CD4-positive, alpha-beta T cell (primary cell): ENCODE data around the gene KMT2B. TPM values are rescaled to one million over a fixed set of nuclear protein-coding genes. Genes with fewer than 3 reads are reported as not detected.

ENCODE experiments used
- ATAC-seq: fragments of 200-7000 bp; cut with Tn5 transposase; one replicate; pipeline ENCODE4 v1.10.0; 2022; ENCODE audit warnings: mild to moderate bottlenecking; ENCODE audit not compliant: poor library complexity
- CTCF ChIA-PET: fragments of 350-600 bp; sonication (Branson Sonifier 250); formaldehyde crosslinking; loops from one replicate; lab custom pipeline; 2021; ENCODE audit warnings: antibody characterized with exemption, inconsistent platforms; lab: Charles Lee
- POLR2A ChIA-PET: fragments of 350-600 bp; sonication (Branson Sonifier 250); formaldehyde crosslinking; loops from one replicate; lab custom pipeline; 2021; ENCODE audit warnings: antibody characterized with exemption, inconsistent platforms; lab: Charles Lee
- DNase-seq, 14 experiments: peaks; one replicate each; pipeline ENCODE4 v3.0.0-alpha.2; 2013 to 2020; ENCODE audit warnings: mixed read lengths in 2 of 14
- H3K27ac ChIP-seq, 2 donors: one replicate each; pipeline versions ENCODE4 v1.5.1 to v1.7.0; 2013; ENCODE audit warnings: low read length in 2 of 2, low read depth in 1 of 2, mild to moderate bottlenecking in 1 of 2
- H3K27me3 ChIP-seq, 2 experiments: 1 replicate in 1 of 2; 2 replicates in 1 of 2; pipeline versions ENCODE4 v1.6.1 to v1.7.0; 2013; ENCODE audit warnings: low read length in 2 of 2, control low read depth in 1 of 2, mild to moderate bottlenecking in 1 of 2, moderate library complexity in 1 of 2; ENCODE audit not compliant: insufficient read depth in 2 of 2, control insufficient read depth in 1 of 2
- H3K36me3 ChIP-seq: one replicate; pipeline ENCODE4 v1.6.1; 2013; ENCODE audit warnings: low read length, control low read depth; ENCODE audit not compliant: insufficient read depth
- H3K4me1 ChIP-seq: one replicate; pipeline ENCODE4 v1.6.1; 2013; ENCODE audit warnings: low read length, control low read depth; ENCODE audit not compliant: insufficient read depth
- H3K4me3 ChIP-seq: one replicate; pipeline ENCODE4 v1.5.1; 2013; ENCODE audit warnings: mild to moderate bottlenecking, low read length, moderate library complexity
- H3K9me3 ChIP-seq, 2 experiments: 1 replicate in 1 of 2; 2 replicates in 1 of 2; pipeline versions ENCODE4 v1.6.1 to v1.7.0; 2013; ENCODE audit warnings: low read length in 2 of 2, mild to moderate bottlenecking in 2 of 2, control low read depth in 1 of 2, moderate library complexity in 1 of 2; ENCODE audit not compliant: control insufficient read depth in 1 of 2, insufficient read depth in 1 of 2
- H3K27ac Mint-ChIP-seq: one replicate; pipeline ENCODE4 v1.8.0; 2020; ENCODE audit warnings: mixed read lengths
- H3K27me3 Mint-ChIP-seq: one replicate; pipeline ENCODE4 v1.8.0; 2021; ENCODE audit warnings: mixed read lengths
- H3K36me3 Mint-ChIP-seq: one replicate; pipeline ENCODE4 v1.8.0; 2021; ENCODE audit warnings: low read depth, mixed read lengths
- H3K4me1 Mint-ChIP-seq: one replicate; pipeline ENCODE4 v1.8.0; 2021; ENCODE audit warnings: low read depth, mixed read lengths
- H3K4me3 Mint-ChIP-seq: one replicate; pipeline ENCODE4 v1.8.0; 2020; ENCODE audit warnings: mild to moderate bottlenecking, mixed read lengths
- H3K9me3 Mint-ChIP-seq: one replicate; pipeline ENCODE4 v1.8.0; 2020; ENCODE audit warnings: mixed read lengths
- intact Hi-C, 2 experiments: fragments of 100-400 bp; cut with DNase I in 1 of 2; cut with micrococcal nuclease in 1 of 2; formaldehyde crosslinking; loops; one replicate each; pipeline versions ENCODE4 v1.15.1 to v1.9.0; 2023 to 2025; cut with DNase I, micrococcal nuclease
- total RNA-seq, 174 experiments: library from RNA in 2 of 174; stranded (reverse) in 2 of 174; gene quantifications; one replicate each; pipeline ENCODE4 v1.2.3 and lab custom pipeline; 2021 to 2026
- TF ChIP-seq, protein P1 (sequence below): fragments of 200-600 bp; IDR thresholded peaks from one replicate; pipeline ENCODE4 v1.8.0; 2022; ENCODE audit warnings: antibody characterized with exemption, mild to moderate bottlenecking

Gene KMT2B
- total RNA-seq, 2 experiments from 2014 or later: 59.4 to 59.7 TPM

DNA sequence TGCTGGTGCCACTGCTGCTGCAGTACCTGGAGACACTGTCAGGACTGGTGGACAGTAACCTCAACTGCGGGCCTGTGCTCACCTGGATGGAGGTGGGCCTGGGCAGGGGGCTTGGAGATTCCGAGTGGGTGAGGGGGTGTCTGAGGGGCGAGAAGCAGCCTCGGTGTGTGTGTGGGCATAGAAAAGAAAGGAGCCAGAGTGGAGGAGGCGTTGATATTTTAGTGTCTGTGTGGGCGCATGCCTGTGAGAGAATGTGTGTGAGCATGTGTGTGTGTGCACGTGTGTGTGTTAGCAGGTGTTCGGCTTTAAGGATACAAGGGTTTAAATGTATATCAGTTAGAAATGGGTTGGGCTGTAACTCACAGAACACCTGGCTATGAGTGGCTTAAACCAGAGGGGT is 61.2 kb downstream of the KMT2B start:
- intact Hi-C loops: loop anchor here in 1 of 2 experiments (5.0 to 10.0 kb wide), 2 partner anchors 156 to 278 kb away; partner anchors contain the start of gene LRFN3
- TF ChIP-seq, protein P1, sequence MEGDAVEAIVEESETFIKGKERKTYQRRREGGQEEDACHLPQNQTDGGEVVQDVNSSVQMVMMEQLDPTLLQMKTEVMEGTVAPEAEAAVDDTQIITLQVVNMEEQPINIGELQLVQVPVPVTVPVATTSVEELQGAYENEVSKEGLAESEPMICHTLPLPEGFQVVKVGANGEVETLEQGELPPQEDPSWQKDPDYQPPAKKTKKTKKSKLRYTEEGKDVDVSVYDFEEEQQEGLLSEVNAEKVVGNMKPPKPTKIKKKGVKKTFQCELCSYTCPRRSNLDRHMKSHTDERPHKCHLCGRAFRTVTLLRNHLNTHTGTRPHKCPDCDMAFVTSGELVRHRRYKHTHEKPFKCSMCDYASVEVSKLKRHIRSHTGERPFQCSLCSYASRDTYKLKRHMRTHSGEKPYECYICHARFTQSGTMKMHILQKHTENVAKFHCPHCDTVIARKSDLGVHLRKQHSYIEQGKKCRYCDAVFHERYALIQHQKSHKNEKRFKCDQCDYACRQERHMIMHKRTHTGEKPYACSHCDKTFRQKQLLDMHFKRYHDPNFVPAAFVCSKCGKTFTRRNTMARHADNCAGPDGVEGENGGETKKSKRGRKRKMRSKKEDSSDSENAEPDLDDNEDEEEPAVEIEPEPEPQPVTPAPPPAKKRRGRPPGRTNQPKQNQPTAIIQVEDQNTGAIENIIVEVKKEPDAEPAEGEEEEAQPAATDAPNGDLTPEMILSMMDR: no peak
- Mint-ChIP-seq H3K9me3 (no peaks in the 10 kb centered on the region), H3K27me3 (no peaks in the 10 kb centered on the region), H3K4me3 (no peak overlapping the region), H3K27ac (no peak overlapping the region), H3K4me1 (peaks cover 24% of the 10 kb centered on the region), H3K36me3 (peaks cover 17% of the 10 kb centered on the region)
- Histone ChIP-seq H3K9me3 (no peaks in the 10 kb centered on the region), H3K36me3 (peaks cover 10% of the 10 kb centered on the region), H3K4me3 (no peak overlapping the region), H3K27ac (no peak overlapping the region), H3K4me1 (peaks cover 21% of the 10 kb centered on the region), H3K27me3 (no peaks in the 10 kb centered on the region)
- POLR2A ChIA-PET: no interaction called here
- CTCF ChIA-PET: no interaction called here
- DNase-seq (peak in 1 of 14 experiments; percentile 10), ATAC-seq (no peak)

DNA sequence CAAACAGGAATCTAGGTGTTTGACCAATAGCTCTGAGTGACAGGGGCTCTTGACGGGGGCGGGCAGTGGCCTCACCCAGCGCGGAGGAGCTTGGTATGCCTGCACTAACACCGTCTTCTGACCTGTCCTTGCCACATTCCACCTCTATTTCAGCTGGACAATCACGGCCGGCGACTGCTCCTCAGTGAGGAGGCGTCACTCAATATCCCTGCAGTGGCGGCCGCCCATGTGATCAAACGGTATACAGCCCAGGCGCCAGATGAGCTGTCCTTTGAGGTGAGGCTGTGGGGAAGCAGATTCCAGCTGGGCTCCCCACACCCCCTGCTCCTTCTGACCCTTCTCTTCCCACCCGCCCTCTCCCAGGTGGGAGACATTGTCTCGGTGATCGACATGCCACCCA is 62.3 kb downstream of the KMT2B start:
- POLR2A ChIA-PET: no interaction called here
- H3K27ac Mint-ChIP-seq: no peak overlapping the region
- H3K27me3 Mint-ChIP-seq: no peaks in the 10 kb centered on the region
- Histone ChIP-seq H3K4me3 (no peak overlapping the region), H3K36me3 (peaks cover 10% of the 10 kb centered on the region), H3K27me3 (no peaks in the 10 kb centered on the region), H3K4me1 (peaks cover 15% of the 10 kb centered on the region), H3K9me3 (no peaks in the 10 kb centered on the region), H3K27ac (no peak overlapping the region)
- CTCF ChIA-PET: no interaction called here
- TF ChIP-seq, protein P1: no peak
- peaks cover 15% of the 10 kb centered on the region for H3K4me1 Mint-ChIP-seq
- intact Hi-C loops: no loop called here
- no peak overlapping the region for H3K4me3 Mint-ChIP-seq
- H3K9me3 Mint-ChIP-seq: no peaks in the 10 kb centered on the region
- peaks cover 17% of the 10 kb centered on the region for H3K36me3 Mint-ChIP-seq
- no peak for ATAC-seq
- no peak for DNase-seq

DNA sequence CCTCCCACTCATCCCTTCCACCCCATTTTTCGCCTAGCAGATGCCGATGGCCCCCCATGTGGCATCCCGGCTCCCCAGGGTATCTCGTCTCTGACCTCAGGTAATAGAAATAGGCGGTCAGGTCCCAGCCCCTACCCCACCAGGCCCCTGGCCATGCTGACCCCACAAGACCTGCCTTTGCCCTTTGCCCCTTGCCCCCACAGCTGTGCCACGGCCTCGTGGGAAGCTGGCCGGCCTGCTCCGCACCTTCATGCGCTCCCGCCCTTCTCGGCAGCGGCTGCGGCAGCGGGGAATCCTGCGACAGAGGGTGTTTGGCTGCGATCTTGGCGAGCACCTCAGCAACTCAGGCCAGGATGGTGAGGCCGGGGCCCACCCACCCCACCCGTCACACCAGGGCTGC is 62.9 kb downstream of the KMT2B start:
- TF ChIP-seq, protein P1: no peak
- Mint-ChIP-seq H3K36me3 (peaks cover 17% of the 10 kb centered on the region), H3K9me3 (no peaks in the 10 kb centered on the region), H3K27me3 (no peaks in the 10 kb centered on the region), H3K27ac (no peak overlapping the region), H3K4me1 (peaks cover 12% of the 10 kb centered on the region), H3K4me3 (no peak overlapping the region)
- Histone ChIP-seq H3K27me3 (no peaks in the 10 kb centered on the region), H3K27ac (no peak overlapping the region), H3K36me3 (peaks cover 10% of the 10 kb centered on the region), H3K4me1 (peaks cover 13% of the 10 kb centered on the region), H3K4me3 (no peak overlapping the region), H3K9me3 (no peaks in the 10 kb centered on the region)
- ATAC-seq: no peak
- peak in 1 of 14 experiments; percentile 11 for DNase-seq
- ChIA-PET CTCF (no interaction called here), POLR2A (no interaction called here)
- intact Hi-C loops: no loop called here
